Measurements from ENCODE around the gene PARD3. TPM values are rescaled to one million over a fixed set of nuclear protein-coding genes. Genes with fewer than 3 reads are reported as not detected.

The PARD3 gene
- total RNA-seq, 1 donor from 2014 or later: 34.1 TPM

- Histone ChIP-seq H3K27me3 (ENCODE audit: low read depth) (no peaks in the 10 kb centered on the region), H3K27ac (no peak overlapping the region), H3K36me3 (no peaks in the 10 kb centered on the region), H3K9me3 (no peaks in the 10 kb centered on the region), H3K4me1 (no peaks in the 10 kb centered on the region), H3K4me3 (no peak overlapping the region)
- DNase-seq (no peak), ATAC-seq (no peak)
- TF ChIP-seq CTCF (IDR thresholded peaks at IDR 0.05): no peak
- intact Hi-C loops (cut with DNase I): no loop called here
Measured at GRCh38 chr10:34299105-34299611, 515.9 kb downstream of the PARD3 start.

- no peaks in the 10 kb centered on the region for H3K9me3 ChIP-seq
- H3K4me3 ChIP-seq: no peak overlapping the region
- no peak for TF ChIP-seq CTCF (IDR thresholded peaks at IDR 0.05)
- intact Hi-C loops (cut with DNase I): no loop called here
- no peaks in the 10 kb centered on the region for H3K4me1 ChIP-seq
- ATAC-seq: no peak
- no peaks in the 10 kb centered on the region for H3K36me3 ChIP-seq
- no peak for DNase-seq
- H3K27me3 ChIP-seq (ENCODE audit: low read depth): no peaks in the 10 kb centered on the region
- H3K27ac ChIP-seq: no peak overlapping the region
Measured at GRCh38 chr10:34298346-34298818, 516.7 kb downstream of the PARD3 start.

DNA sequence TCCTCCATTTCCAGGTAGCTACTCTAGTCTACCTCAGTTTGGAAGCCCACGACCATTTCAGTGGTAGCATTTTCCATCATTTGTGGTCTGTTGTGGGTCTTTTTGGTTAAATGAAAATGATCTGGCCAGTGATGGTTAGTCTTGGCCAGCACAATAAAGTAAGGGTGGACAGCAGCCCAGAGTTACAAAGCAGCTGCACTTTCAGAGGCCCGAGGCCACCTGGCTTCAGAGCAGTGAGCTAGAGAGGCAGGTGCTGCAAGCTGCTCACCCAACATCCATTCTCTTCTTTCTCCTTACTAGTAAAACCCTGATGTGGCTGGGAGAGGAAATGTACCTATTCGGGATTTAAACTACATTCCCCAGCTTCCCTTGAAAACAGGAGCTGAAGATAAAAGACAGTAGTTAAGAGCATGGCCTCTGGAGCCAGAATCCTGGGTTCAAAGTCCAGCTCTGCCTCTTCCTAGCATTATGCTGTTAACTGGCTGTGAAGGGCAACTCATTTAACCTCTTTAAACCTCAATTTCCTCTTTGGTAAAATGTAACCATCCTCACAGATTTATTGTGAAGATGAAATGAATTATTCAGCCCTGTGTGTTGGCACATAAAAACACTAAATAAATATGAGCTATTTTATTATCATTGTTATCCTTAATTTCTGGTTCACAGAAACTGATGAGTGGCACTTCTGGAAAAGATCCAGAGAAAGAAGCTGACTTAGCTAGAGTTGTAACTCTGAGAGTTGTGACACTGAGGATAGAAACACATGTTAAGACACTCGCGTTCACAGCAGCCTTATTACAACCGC is 517.4 kb downstream of the PARD3 start:
- intact Hi-C loops (cut with DNase I): no loop called here
- Histone ChIP-seq H3K4me3 (no peak overlapping the region), H3K4me1 (no peaks in the 10 kb centered on the region), H3K27ac (no peak overlapping the region), H3K27me3 (ENCODE audit: low read depth) (no peaks in the 10 kb centered on the region), H3K36me3 (no peaks in the 10 kb centered on the region), H3K9me3 (no peaks in the 10 kb centered on the region)
- no peak for DNase-seq
- TF ChIP-seq CTCF (IDR thresholded peaks at IDR 0.05): no peak
- ATAC-seq: no peak

- intact Hi-C loops (cut with DNase I): no loop called here
Measured at GRCh38 chr10:34295142-34295548, 520.0 kb downstream of the PARD3 start.

DNA sequence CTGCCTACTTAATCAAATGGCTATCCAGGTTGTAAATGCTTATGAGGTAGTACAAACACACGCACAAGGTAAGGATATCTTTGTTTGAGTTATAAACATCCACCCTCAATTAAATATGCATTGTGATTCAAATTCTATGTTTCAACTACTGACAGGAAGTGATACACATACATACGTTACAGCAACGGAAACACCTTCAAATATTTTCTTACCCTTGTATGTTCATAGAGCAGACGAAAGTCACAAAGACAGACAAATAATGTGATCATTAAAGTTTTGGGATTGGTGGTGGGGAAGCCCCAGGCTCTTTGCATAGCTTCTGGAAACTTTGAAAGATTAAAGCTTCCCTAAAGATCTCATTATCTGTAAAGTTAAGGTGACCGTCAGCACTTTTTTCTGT is 521.0 kb downstream of the PARD3 start:
- H3K27me3 ChIP-seq (ENCODE audit: low read depth): no peaks in the 10 kb centered on the region
- DNase-seq (no peak), ATAC-seq (no peak)
- TF ChIP-seq CTCF (IDR thresholded peaks at IDR 0.05): no peak
- no peak overlapping the region for H3K4me3 ChIP-seq
- H3K36me3 ChIP-seq: no peaks in the 10 kb centered on the region
- no peaks in the 10 kb centered on the region for H3K9me3 ChIP-seq
- no peaks in the 10 kb centered on the region for H3K4me1 ChIP-seq
- no peak overlapping the region for H3K27ac ChIP-seq
- intact Hi-C loops (cut with DNase I): no loop called here

More at GRCh38 chr10:34295142-34295548, 520.0 kb downstream of the PARD3 start:
- Histone ChIP-seq H3K27me3 (ENCODE audit: low read depth) (no peaks in the 10 kb centered on the region), H3K4me1 (no peaks in the 10 kb centered on the region), H3K4me3 (no peak overlapping the region), H3K9me3 (no peaks in the 10 kb centered on the region), H3K27ac (no peak overlapping the region), H3K36me3 (no peaks in the 10 kb centered on the region)
- ATAC-seq (peak in 1 of 2 donors; percentile 65), DNase-seq (no peak)
- TF ChIP-seq CTCF (IDR thresholded peaks at IDR 0.05): no peak

Data from lower lobe of right lung (tissue), 2 donors.